Measurements from ENCODE around the gene WBP2.
"Not testable (repeated sequence)": the region's sequence is repeated elsewhere in the genome, so short reads cannot be mapped to it uniquely, and the experiment has no call there.

- TF ChIP-seq, protein P1, sequence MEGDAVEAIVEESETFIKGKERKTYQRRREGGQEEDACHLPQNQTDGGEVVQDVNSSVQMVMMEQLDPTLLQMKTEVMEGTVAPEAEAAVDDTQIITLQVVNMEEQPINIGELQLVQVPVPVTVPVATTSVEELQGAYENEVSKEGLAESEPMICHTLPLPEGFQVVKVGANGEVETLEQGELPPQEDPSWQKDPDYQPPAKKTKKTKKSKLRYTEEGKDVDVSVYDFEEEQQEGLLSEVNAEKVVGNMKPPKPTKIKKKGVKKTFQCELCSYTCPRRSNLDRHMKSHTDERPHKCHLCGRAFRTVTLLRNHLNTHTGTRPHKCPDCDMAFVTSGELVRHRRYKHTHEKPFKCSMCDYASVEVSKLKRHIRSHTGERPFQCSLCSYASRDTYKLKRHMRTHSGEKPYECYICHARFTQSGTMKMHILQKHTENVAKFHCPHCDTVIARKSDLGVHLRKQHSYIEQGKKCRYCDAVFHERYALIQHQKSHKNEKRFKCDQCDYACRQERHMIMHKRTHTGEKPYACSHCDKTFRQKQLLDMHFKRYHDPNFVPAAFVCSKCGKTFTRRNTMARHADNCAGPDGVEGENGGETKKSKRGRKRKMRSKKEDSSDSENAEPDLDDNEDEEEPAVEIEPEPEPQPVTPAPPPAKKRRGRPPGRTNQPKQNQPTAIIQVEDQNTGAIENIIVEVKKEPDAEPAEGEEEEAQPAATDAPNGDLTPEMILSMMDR (optimal IDR thresholded peaks at IDR 0.05 in 1 of 3, IDR thresholded peaks at IDR 0.05 in 1 of 3, conservative IDR thresholded peaks at IDR 0.05 in 1 of 3; ENCODE audit: extremely low read depth in 1 of 3, insufficient read depth in 2 of 3, low read length in 3 of 3), result not testable (repeated sequence)
- TF ChIP-seq EZH2 (IDR thresholded peaks at IDR 0.05; ENCODE audit: low read length), result not testable (repeated sequence)
Observed at GRCh38 chr17:75851693-75851991, 3.5 kb downstream of the WBP2 start.

Data from keratinocyte (primary cell).